GM12878 (cell line): Measurements from ENCODE around the gene UAP1L1. TPM values are rescaled to one million over a fixed set of nuclear protein-coding genes. Genes with fewer than 3 reads are reported as not detected.

Experiments used
- ATAC-seq: fragments of 200-7000 bp; cut with Tn5 transposase; 3 replicates; pipeline ENCODE4 v1.9.1; 2020; ENCODE audit warnings: mild to moderate bottlenecking, moderate library complexity
- BruUV-seq: library from RNA; stranded (reverse); fragments of 400-500 nt; replicated peaks from 2 replicates; lab custom pipeline; 2021; lab: Mats Ljungman, UMichigan
- CTCF ChIA-PET: fragments of 300-600 bp; sonication (Branson Sonifier 250); formaldehyde crosslinking; extraction: SDS; loops from one replicate; lab custom pipeline; 2021; ENCODE audit warnings: inconsistent platforms; lab: Yijun Ruan, JAX
- POLR2A ChIA-PET: fragments of 350-600 bp; formaldehyde crosslinking; extraction: SDS; loops from one replicate; lab custom pipeline; 2021; ENCODE audit warnings: inconsistent platforms; lab: Charles Lee
- RAD21 ChIA-PET: fragments of 300-600 bp; sonication (Branson Sonifier 250); formaldehyde crosslinking; loops from one replicate; lab custom pipeline; 2023; ENCODE audit warnings: antibody characterized with exemption; ENCODE audit not compliant: unreplicated experiment; lab: Charles Lee
- SMC1A ChIA-PET: fragments of 300-600 bp; sonication (Branson Sonifier 250); formaldehyde crosslinking; loops from one replicate; lab custom pipeline; 2023; ENCODE audit not compliant: unreplicated experiment, uncharacterized antibody; lab: Charles Lee
- DNase-seq: peaks from one replicate; pipeline ENCODE4 v3.0.0-alpha.2; 2011; ENCODE audit warnings: low read depth, low spot score
- FAIRE-seq: peaks from 3 replicates; lab custom pipeline; 2011; peaks lifted over from hg19 to GRCh38; lab: Jason Lieb, UNC
- H2AFZ ChIP-seq: 2 replicates; pipeline ENCODE4 v1.6.0; 2011; ENCODE audit warnings: low read depth, low read length, control low read depth; ENCODE audit not compliant: control insufficient read depth
- H3K27ac ChIP-seq: 2 replicates; pipeline ENCODE4 v1.5.1; 2011; ENCODE audit warnings: control low read depth; ENCODE audit not compliant: control insufficient read depth, insufficient read depth
- H3K27me3 ChIP-seq, 2 experiments: replicated peaks in 1 of 2; 2 replicates each; pipeline versions ENCODE4 v1.6.0 to v1.6.1; 2011; ENCODE audit warnings: low read length in 1 of 2; ENCODE audit not compliant: control insufficient read depth in 2 of 2, insufficient read depth in 2 of 2
- H3K36me3 ChIP-seq, 2 experiments: 2 replicates each; pipeline ENCODE4 v1.5.1; 2011; ENCODE audit warnings: low read length in 1 of 2; ENCODE audit not compliant: control insufficient read depth in 2 of 2, insufficient read depth in 2 of 2
- H3K4me1 ChIP-seq: 2 replicates; pipeline ENCODE4 v1.6.1; 2011; ENCODE audit warnings: mild to moderate bottlenecking, low read length, moderate library complexity, mixed read lengths; ENCODE audit not compliant: control insufficient read depth, insufficient read depth
- H3K4me2 ChIP-seq: 2 replicates; pipeline ENCODE4 v1.6.0; 2011; ENCODE audit warnings: control low read depth; ENCODE audit not compliant: control insufficient read depth, insufficient read depth
- H3K4me3 ChIP-seq: fragments of 200-600 bp; sonication (generic); 2 replicates; pipeline ENCODE4 v1.5.1; 2016
- H3K79me2 ChIP-seq: 2 replicates; pipeline ENCODE4 v1.6.0; 2011; ENCODE audit warnings: low read length; ENCODE audit not compliant: control insufficient read depth, insufficient read depth
- H3K9ac ChIP-seq: 2 replicates; pipeline ENCODE4 v1.8.0; 2011; ENCODE audit warnings: low read length, control low read depth, mixed read lengths; ENCODE audit not compliant: control insufficient read depth, insufficient read depth
- H3K9me3 ChIP-seq: replicated peaks from 3 replicates; pipeline ENCODE4 v1.5.1; 2011; ENCODE audit warnings: mild to moderate bottlenecking, low read length; ENCODE audit not compliant: control insufficient read depth, insufficient read depth
- H4K20me1 ChIP-seq: 2 replicates; pipeline ENCODE4 v1.6.0; 2011; ENCODE audit not compliant: control insufficient read depth, insufficient read depth
- MTA3 ChIP-seq: IDR thresholded peaks from 2 replicates; pipeline ENCODE4 v1.6.1; 2012; ENCODE audit warnings: low read length, inconsistent platforms, borderline replicate concordance
- NFYA ChIP-seq: IDR thresholded peaks from 2 replicates; pipeline ENCODE4 v1.6.1; 2011; ENCODE audit warnings: low read depth, mild to moderate bottlenecking, low read length, improper control_type of control experiment, borderline replicate concordance
- PAX8 ChIP-seq: fragments of 450-650 bp; IDR thresholded peaks from 2 replicates; pipeline ENCODE4 v1.6.1; 2017; ENCODE audit warnings: mild to moderate bottlenecking, moderate library complexity
- whole genome bisulfite sequencing: methylation state at CpG from one replicate; pipeline ENCODE4 v1.1.6; 2016; ENCODE audit warnings: low lambda C conversion rate; ENCODE audit not compliant: insufficient replicate concordance, insufficient coverage; ENCODE audit errors: missing lambda C conversion rate; 5-methylcytosine and 5-hydroxymethylcytosine counted together
- in situ Hi-C: fragments of 300-500 bp; cut with MboI; formaldehyde crosslinking; loops from 9 replicates; pipeline ENCODE4 v1.14.3; 2018; ENCODE audit warnings: mixed read lengths
- intact Hi-C: fragments of 100-400 bp; cut with micrococcal nuclease; formaldehyde crosslinking; loops from one replicate; pipeline ENCODE4 v1.14.2; 2022; ENCODE audit not compliant: unreplicated experiment
- polyA plus RNA-seq, 11 experiments: library from polyadenylated mRNA; depleted of rRNA in 4 of 11; unstranded in 6 of 11; stranded (reverse) in 5 of 11; fragments of >200 nt; fragmentation: Nextera tagmentation in 4 of 11; fragmentation: Illumina TruSeq in 1 of 11; extraction: Ambion mirVana in 4 of 11; extraction: Trizol in 1 of 11; gene quantifications; 1 replicate in 1 of 11; 2 replicates in 10 of 11; pipeline versions ENCODE4 v1.2.1 to v1.2.3, GENCODE V29; 2011 to 2016; ENCODE audit warnings: inconsistent platforms in 2 of 11, missing spikeins in 2 of 11, low read depth in 1 of 11
- total RNA-seq, 4 experiments: library from RNA; depleted of rRNA in 3 of 4; stranded (reverse); fragments of >200 nt in 3 of 4; fragmentation: Illumina TruSeq in 1 of 4; extraction: Trizol in 1 of 4; gene quantifications; 2 replicates each; pipeline versions ENCODE4 v1.2.1 to v1.2.3, GENCODE V29; 2013 to 2021
- TF ChIP-seq, protein P1 (sequence below): IDR thresholded peaks from 2 replicates; pipeline ENCODE4 v1.6.1; 2012; ENCODE audit warnings: low read length, inconsistent platforms

Gene UAP1L1
- total and polyA plus RNA-seq, 10 of the 15 experiments (the other 5 are each of a cell fraction or from before 2014, with no cell fraction given) = 0.29 to 15.7 (median 5.8) TPM

DNA sequence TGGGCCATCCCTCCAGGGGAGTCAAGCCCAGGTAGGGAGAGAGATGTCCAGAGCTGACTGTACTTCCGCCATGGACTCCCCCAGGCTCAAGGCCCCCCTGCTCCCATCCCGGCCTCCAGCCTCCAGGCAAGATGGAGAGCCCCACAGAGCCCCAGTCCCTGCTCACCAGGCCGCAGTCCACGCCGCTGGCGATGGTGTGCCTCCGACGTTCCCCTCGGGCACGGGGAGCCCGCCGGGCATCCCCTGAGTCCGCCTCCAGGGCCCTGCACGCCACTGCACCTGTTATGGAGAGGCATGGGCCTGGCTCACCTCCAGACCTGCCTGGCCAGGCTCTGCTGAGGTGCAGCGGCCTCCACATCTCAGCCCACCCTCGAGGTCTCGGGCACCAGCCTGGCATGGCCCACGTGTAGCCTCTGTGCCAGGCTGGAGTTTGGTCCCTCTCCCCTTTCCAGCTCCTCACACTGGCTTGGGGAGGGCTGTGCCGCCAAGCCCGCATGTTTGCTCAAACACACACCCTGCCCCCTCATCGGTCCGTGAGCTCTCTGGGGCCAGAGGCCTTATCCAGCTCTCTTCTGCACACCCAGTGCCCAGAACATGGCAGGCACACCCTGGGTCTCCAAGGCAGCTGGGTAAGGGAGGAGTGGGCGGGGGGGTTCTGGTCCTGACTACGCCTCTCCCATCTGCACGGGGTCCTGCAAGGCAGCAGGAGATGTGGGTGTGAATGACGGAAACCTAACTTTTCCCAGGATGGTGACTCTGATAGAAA, 11.0 kb upstream of the UAP1L1 start:
- H3K9ac ChIP-seq = no peak overlapping the region
- WGBS = 79% methylated on average over 26 of the region's 26 CpGs
- no peak overlapping the region for H3K4me3 ChIP-seq
- peaks cover 7% of the 10 kb centered on the region for H3K79me2 ChIP-seq
- no TSS peak for BruUV-seq
- intact Hi-C loops = loop anchor here (5.0 kb wide), 1 partner anchor 51 kb away; no protein-coding TSS in a partner anchor
- no peaks in the 10 kb centered on the region; a peak in 2 of 4 replicates for H3K36me3 ChIP-seq
- ATAC-seq (no peak), DNase-seq (no peak), FAIRE-seq (no peak)
- ChIA-PET POLR2A (interaction anchor here (1.3 to 2.5 kb wide), 2 partner anchors 22 to 84 kb away, joined by 7 to 13 read pairs; no protein-coding TSS in a partner anchor), CTCF (interaction anchor here (0.6 to 7.9 kb wide), 17 partner anchors 9 to 324 kb away, joined by 3 to 81 read pairs (median 5); partner anchors contain the start of genes AJM1, MAN1B1 and NPDC1), RAD21 (interaction anchor here (2.2 to 2.9 kb wide), 2 partner anchors 21 to 37 kb away, joined by 15 to 19 read pairs; partner anchors contain the start of gene MAN1B1), SMC1A (interaction anchor here (1.5 to 7.2 kb wide), 4 partner anchors 20 to 118 kb away, joined by 5 to 30 read pairs (median 10); partner anchors contain the start of gene MAN1B1)
- no peaks in the 10 kb centered on the region for H4K20me1 ChIP-seq
- peaks cover 24% of the 10 kb centered on the region for H3K4me1 ChIP-seq
- H3K27me3 ChIP-seq = no peaks in the 10 kb centered on the region
- H3K4me2 ChIP-seq = no peak overlapping the region
- no peaks in the 10 kb centered on the region for H3K9me3 ChIP-seq
- H3K27ac ChIP-seq = no peak overlapping the region
- H2AFZ ChIP-seq = no peak overlapping the region
- TF ChIP-seq NFYA = no peak
- TF ChIP-seq PAX8 = no peak
- no peak for TF ChIP-seq MTA3
- TF ChIP-seq, protein P1, sequence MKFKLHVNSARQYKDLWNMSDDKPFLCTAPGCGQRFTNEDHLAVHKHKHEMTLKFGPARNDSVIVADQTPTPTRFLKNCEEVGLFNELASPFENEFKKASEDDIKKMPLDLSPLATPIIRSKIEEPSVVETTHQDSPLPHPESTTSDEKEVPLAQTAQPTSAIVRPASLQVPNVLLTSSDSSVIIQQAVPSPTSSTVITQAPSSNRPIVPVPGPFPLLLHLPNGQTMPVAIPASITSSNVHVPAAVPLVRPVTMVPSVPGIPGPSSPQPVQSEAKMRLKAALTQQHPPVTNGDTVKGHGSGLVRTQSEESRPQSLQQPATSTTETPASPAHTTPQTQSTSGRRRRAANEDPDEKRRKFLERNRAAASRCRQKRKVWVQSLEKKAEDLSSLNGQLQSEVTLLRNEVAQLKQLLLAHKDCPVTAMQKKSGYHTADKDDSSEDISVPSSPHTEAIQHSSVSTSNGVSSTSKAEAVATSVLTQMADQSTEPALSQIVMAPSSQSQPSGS = no peak
- in situ Hi-C loops = no loop called here
